Right renal pelvis (tissue), 4 donors: ENCODE data around the gene MICAL3. TPM values are rescaled to one million over a fixed set of nuclear protein-coding genes. Genes with fewer than 3 reads are reported as not detected.

Source experiments
- DNase-seq, 4 donors: peaks; one replicate each; pipeline ENCODE4 v3.0.0-alpha.2; 2013; ENCODE audit warnings: low read depth in 4 of 4, low spot score in 3 of 4, missing footprints in 1 of 4
- polyA plus RNA-seq, 4 donors: library from polyadenylated mRNA; unstranded; fragments of 120-200 nt; gene quantifications; one replicate each; pipeline ENCODE4 v1.2.1, GENCODE V29; 2013; ENCODE audit not compliant: insufficient read length in 4 of 4

Gene MICAL3
- polyA plus RNA-seq, 4 donors, result 25.6 to 31.5 (median 27.7) TPM

- no peak for DNase-seq
These were observed 275.6 kb downstream of the MICAL3 start for GRCh38 chr22:17748555-17749353.

- no peak for DNase-seq
These were observed 277.4 kb downstream of the MICAL3 start for GRCh38 chr22:17746916-17747315.

- no peak for DNase-seq
These were observed 279.9 kb downstream of the MICAL3 start for GRCh38 chr22:17744430-17744829.

GRCh38 chr22:17743661-17744411, 280.5 kb downstream of the MICAL3 start:
- no peak for DNase-seq

GRCh38 chr22:17742527-17742902, 281.8 kb downstream of the MICAL3 start:
- DNase-seq, result peak; percentile 48 to 66 (median 60)

- no peak for DNase-seq
These were observed 282.4 kb downstream of the MICAL3 start for GRCh38 chr22:17741866-17742526.

GRCh38 chr22:17739196-17739975, 285.0 kb downstream of the MICAL3 start:
- no peak for DNase-seq

- DNase-seq, result no peak
These were observed 285.8 kb downstream of the MICAL3 start for GRCh38 chr22:17738386-17739128.

Other genes with a start within 250 kb of the MICAL3 start
- 10 to 100 TPM; 29.6 to 33.7 (median 30.4) TPM for gene PEX26, start 53.4 kb upstream of the MICAL3 start, polyA plus RNA-seq
- gene TUBA8, start 86.2 kb upstream of the MICAL3 start, polyA plus RNA-seq, result 1 to 10 TPM; 2.6 to 3.7 (median 3.2) TPM
- 1 to 10 TPM; 6.0 to 9.2 (median 7.2) TPM for gene USP18, start 125.6 kb upstream of the MICAL3 start, polyA plus RNA-seq